GM21529 (cell line): ENCODE data around the gene RAB11FIP3.
"Not testable (repeated sequence)": the region's sequence is repeated elsewhere in the genome, so short reads cannot be mapped to it uniquely, and the experiment has no call there.

ENCODE experiments used
- ATAC-seq: cut with Tn5 transposase; IDR thresholded peaks from one replicate; pipeline ENCODE4 v1.9.1; 2021; ENCODE audit not compliant: unreplicated experiment

RAB11FIP3 gene

GRCh38 chr16:466651-467050, 41.2 kb downstream of the RAB11FIP3 start:
- no peak for ATAC-seq

GRCh38 chr16:467249-467871, 41.9 kb downstream of the RAB11FIP3 start:
- ATAC-seq, result not testable (repeated sequence)

GRCh38 chr16:468068-468821, 42.8 kb downstream of the RAB11FIP3 start:
- ATAC-seq, result no peak

GRCh38 chr16:469459-469858, 44.0 kb downstream of the RAB11FIP3 start:
- ATAC-seq, result not testable (repeated sequence)

GRCh38 chr16:470418-470817, 45.0 kb downstream of the RAB11FIP3 start:
- ATAC-seq, result no peak

- no peak for ATAC-seq
These were observed 46.1 kb downstream of the RAB11FIP3 start for GRCh38 chr16:471353-472198.

GRCh38 chr16:472199-472504, 46.7 kb downstream of the RAB11FIP3 start:
- no peak for ATAC-seq

GRCh38 chr16:473046-474043, 47.9 kb downstream of the RAB11FIP3 start:
- ATAC-seq, result no peak

GRCh38 chr16:474420-475122, 49.1 kb downstream of the RAB11FIP3 start:
- ATAC-seq, result no peak

GRCh38 chr16:476039-476438, 50.6 kb downstream of the RAB11FIP3 start:
- no peak for ATAC-seq

- ATAC-seq, result no peak
These were observed 52.1 kb downstream of the RAB11FIP3 start for GRCh38 chr16:477301-478157.

- ATAC-seq, result not testable (repeated sequence)
These were observed 52.8 kb downstream of the RAB11FIP3 start for GRCh38 chr16:478287-478686.

- no peak for ATAC-seq
These were observed 57.2 kb downstream of the RAB11FIP3 start for GRCh38 chr16:482468-483185.

- no peak for ATAC-seq
These were observed 58.1 kb downstream of the RAB11FIP3 start for GRCh38 chr16:483341-484075.

GRCh38 chr16:489606-490005, 64.2 kb downstream of the RAB11FIP3 start:
- ATAC-seq, result no peak

- ATAC-seq, result no peak
These were observed 65.3 kb downstream of the RAB11FIP3 start for GRCh38 chr16:490768-491167.

GRCh38 chr16:491220-491919, 65.9 kb downstream of the RAB11FIP3 start:
- no peak for ATAC-seq
